Measurements from ENCODE around the gene BICC1.

Gene BICC1

GRCh38 chr10:58651040-58651439, 138.4 kb downstream of the BICC1 start:
- Histone ChIP-seq H3K4me3 (ENCODE audit: extremely low read depth, insufficient read depth, low read length, poor library complexity, severe bottlenecking) (no peak overlapping the region), H3K27ac (ENCODE audit: low read depth, low read length, severe bottlenecking) (no peak overlapping the region), H3K36me3 (ENCODE audit: control insufficient read depth, insufficient read depth, low read length) (no peaks in the 10 kb centered on the region), H3K4me1 (ENCODE audit: control insufficient read depth, insufficient read depth, low read length, poor library complexity, severe bottlenecking) (peaks cover 3% of the 10 kb centered on the region), H3K9me3 (ENCODE audit: control insufficient read depth, low read length) (no peaks in the 10 kb centered on the region)
- WGBS, 2 experiments (ENCODE audit: insufficient coverage in 2 of 2) = 67 to 70% methylated on average over 1 to 3 of the region's 5 CpGs

DNA sequence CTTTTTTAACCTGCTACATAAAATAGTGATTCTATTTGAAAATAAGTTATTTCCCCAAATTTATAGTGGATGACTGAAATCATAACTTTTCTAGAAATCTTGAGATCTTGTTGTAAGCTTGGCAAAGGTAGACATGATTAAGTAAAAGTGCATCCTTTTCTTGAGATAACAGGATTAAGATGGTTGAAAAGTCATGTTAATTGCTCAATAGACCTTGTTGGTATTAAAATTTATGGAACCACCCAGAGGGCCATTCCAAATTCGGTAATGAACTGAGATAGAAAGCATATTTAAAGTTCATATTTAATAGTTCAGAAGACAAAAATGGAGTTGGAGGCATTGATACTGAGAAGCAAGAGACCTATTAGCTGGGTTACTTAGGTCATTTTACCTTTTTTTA, 139.1 kb downstream of the BICC1 start:
- H3K4me1 ChIP-seq (ENCODE audit: control insufficient read depth, insufficient read depth, low read length, poor library complexity, severe bottlenecking) = peaks cover 3% of the 10 kb centered on the region
- no CpG with 5 or more reads among the region's 1 CpG for WGBS, 2 experiments (ENCODE audit: insufficient coverage in 2 of 2)
- no peaks in the 10 kb centered on the region for H3K36me3 ChIP-seq (ENCODE audit: control insufficient read depth, insufficient read depth, low read length)
- no peaks in the 10 kb centered on the region for H3K9me3 ChIP-seq (ENCODE audit: control insufficient read depth, low read length)
- no peak overlapping the region for H3K27ac ChIP-seq (ENCODE audit: low read depth, low read length, severe bottlenecking)
- H3K4me3 ChIP-seq (ENCODE audit: extremely low read depth, insufficient read depth, low read length, poor library complexity, severe bottlenecking) = no peak overlapping the region

DNA sequence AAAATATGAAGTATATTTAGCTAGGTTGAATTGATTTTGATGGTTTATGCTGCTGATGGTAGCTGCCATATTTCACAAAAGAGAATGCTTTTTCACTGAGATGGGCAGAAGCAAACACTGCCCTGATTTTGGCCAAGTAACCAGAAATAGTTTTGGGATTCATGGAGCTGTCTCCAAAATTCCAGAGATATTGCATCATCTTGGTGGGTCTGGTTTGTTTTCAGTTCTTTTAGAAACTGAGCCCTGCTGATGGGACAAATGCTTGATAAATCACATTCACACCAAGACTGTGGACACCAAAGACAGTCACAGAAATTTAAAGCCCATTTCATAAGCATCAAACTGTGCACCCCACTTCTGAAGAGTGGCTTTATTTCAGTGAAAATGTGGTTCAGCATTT, 140.5 kb downstream of the BICC1 start:
- H3K27ac ChIP-seq (ENCODE audit: low read depth, low read length, severe bottlenecking) = peak overlapping the region; percentile 59

DNA sequence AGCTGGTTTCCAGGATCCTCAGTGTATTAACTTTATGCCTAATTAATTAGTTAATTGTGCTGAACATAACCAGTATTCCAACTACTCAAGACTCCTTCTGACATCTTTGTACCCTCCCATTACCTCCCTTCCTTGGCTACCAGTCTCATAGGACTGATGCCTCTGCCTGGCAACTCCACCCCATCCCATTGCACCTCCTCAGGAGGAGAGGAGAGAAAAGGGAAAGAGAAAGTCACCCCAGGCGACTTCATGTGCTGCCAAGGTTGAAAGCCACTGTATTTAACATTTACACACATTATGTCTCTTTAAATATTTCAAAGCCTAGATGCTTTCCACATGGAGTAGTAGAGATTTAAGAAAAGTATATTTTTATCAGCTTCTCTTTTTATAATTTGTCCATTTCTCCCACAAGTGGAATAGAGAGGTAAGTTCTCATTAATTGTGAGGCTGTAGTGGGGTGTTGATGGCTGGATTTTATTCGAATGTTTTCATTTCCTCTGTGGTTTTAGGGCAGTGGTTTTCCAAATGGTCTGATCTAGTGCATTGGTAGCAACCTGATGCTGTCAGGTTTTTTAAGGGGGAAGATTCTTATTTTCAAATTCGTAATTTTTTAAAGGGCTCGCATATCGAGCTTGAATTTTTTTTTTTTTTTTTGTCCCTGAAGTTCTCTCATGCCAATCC, 148.0 kb downstream of the BICC1 start:
- peaks cover 5% of the 10 kb centered on the region for H3K9me3 ChIP-seq (ENCODE audit: control insufficient read depth, low read length)
- H3K4me1 ChIP-seq (ENCODE audit: control insufficient read depth, insufficient read depth, low read length, poor library complexity, severe bottlenecking) = no peaks in the 10 kb centered on the region
- 67 to 95% methylated on average over 1 to 4 of the region's 5 CpGs for WGBS, 2 experiments (ENCODE audit: insufficient coverage in 2 of 2)
- H3K4me3 ChIP-seq (ENCODE audit: extremely low read depth, insufficient read depth, low read length, poor library complexity, severe bottlenecking) = no peak overlapping the region
- H3K27ac ChIP-seq (ENCODE audit: low read depth, low read length, severe bottlenecking) = no peak overlapping the region
- H3K36me3 ChIP-seq (ENCODE audit: control insufficient read depth, insufficient read depth, low read length) = no peaks in the 10 kb centered on the region

More for the DNA sequence above, 140.5 kb downstream of the BICC1 start:
- Histone ChIP-seq H3K4me1 (ENCODE audit: control insufficient read depth, insufficient read depth, low read length, poor library complexity, severe bottlenecking) (peaks cover 3% of the 10 kb centered on the region), H3K4me3 (ENCODE audit: extremely low read depth, insufficient read depth, low read length, poor library complexity, severe bottlenecking) (no peak overlapping the region), H3K36me3 (ENCODE audit: control insufficient read depth, insufficient read depth, low read length) (no peaks in the 10 kb centered on the region), H3K9me3 (ENCODE audit: control insufficient read depth, low read length) (no peaks in the 10 kb centered on the region)

DNA sequence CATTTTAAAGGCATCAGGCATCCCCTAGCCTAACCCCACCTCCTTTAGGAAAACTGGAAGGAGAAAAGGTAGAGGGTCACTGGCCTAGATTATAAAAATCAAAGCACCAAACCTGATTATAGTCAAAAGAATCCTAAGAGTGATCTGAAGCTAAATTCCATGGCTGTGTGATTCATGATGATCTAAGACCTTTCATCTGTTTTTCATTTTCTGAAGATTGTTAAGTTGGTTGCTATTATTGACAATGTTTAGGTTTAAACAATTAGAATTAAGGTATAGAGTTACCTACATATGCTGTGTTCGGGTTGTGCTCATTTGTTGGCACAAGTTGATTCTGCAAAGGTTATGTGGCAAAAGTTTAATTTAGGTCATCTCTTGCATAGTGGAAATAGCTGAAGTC, 148.7 kb downstream of the BICC1 start:
- H3K4me3 ChIP-seq (ENCODE audit: extremely low read depth, insufficient read depth, low read length, poor library complexity, severe bottlenecking) = no peak overlapping the region
- no peak overlapping the region for H3K27ac ChIP-seq (ENCODE audit: low read depth, low read length, severe bottlenecking)
- H3K36me3 ChIP-seq (ENCODE audit: control insufficient read depth, insufficient read depth, low read length) = no peaks in the 10 kb centered on the region
- WGBS, 2 experiments (ENCODE audit: insufficient coverage in 2 of 2) = 80% methylated on average over 1 of the region's 1 CpG; no CpG with 5 or more reads in 1 of the 2 experiments
- H3K9me3 ChIP-seq (ENCODE audit: control insufficient read depth, low read length) = peaks cover 5% of the 10 kb centered on the region
- H3K4me1 ChIP-seq (ENCODE audit: control insufficient read depth, insufficient read depth, low read length, poor library complexity, severe bottlenecking) = no peaks in the 10 kb centered on the region

DNA sequence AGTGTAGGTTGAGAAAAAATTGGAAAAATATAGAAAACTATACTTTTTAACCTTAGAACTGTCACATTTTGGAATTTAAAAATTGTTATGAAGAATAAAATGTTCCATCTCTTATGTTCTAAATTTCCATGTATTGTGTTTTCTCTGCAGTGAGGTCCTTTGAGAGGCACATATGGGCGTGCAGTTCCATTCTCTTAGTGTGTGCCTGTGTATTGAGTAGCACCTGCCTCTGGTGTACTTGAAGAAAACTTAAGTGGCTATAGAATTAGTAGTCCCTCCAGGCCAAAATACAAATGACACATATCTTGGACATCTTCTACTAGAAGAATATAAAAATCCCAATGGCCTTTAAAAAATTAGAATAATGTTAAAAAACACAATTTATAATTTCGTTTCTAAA, 149.2 kb downstream of the BICC1 start:
- Histone ChIP-seq H3K9me3 (ENCODE audit: control insufficient read depth, low read length) (peaks cover 5% of the 10 kb centered on the region), H3K4me1 (ENCODE audit: control insufficient read depth, insufficient read depth, low read length, poor library complexity, severe bottlenecking) (no peaks in the 10 kb centered on the region), H3K4me3 (ENCODE audit: extremely low read depth, insufficient read depth, low read length, poor library complexity, severe bottlenecking) (no peak overlapping the region), H3K27ac (ENCODE audit: low read depth, low read length, severe bottlenecking) (no peak overlapping the region), H3K36me3 (ENCODE audit: control insufficient read depth, insufficient read depth, low read length) (no peaks in the 10 kb centered on the region)
- no CpG with 5 or more reads among the region's 2 CpGs for WGBS, 2 experiments (ENCODE audit: insufficient coverage in 2 of 2)

GRCh38 chr10:58662314-58662713, 149.6 kb downstream of the BICC1 start:
- no peaks in the 10 kb centered on the region for H3K4me1 ChIP-seq (ENCODE audit: control insufficient read depth, insufficient read depth, low read length, poor library complexity, severe bottlenecking)
- H3K9me3 ChIP-seq (ENCODE audit: control insufficient read depth, low read length) = peaks cover 5% of the 10 kb centered on the region
- H3K4me3 ChIP-seq (ENCODE audit: extremely low read depth, insufficient read depth, low read length, poor library complexity, severe bottlenecking) = no peak overlapping the region
- no peak overlapping the region for H3K27ac ChIP-seq (ENCODE audit: low read depth, low read length, severe bottlenecking)
- WGBS, 2 experiments (ENCODE audit: insufficient coverage in 2 of 2) = 94 to 95% methylated on average over 4 of the region's 4 CpGs
- no peaks in the 10 kb centered on the region for H3K36me3 ChIP-seq (ENCODE audit: control insufficient read depth, insufficient read depth, low read length)

GRCh38 chr10:58665361-58665760, 152.7 kb downstream of the BICC1 start:
- H3K4me3 ChIP-seq (ENCODE audit: extremely low read depth, insufficient read depth, low read length, poor library complexity, severe bottlenecking) = no peak overlapping the region

DNA sequence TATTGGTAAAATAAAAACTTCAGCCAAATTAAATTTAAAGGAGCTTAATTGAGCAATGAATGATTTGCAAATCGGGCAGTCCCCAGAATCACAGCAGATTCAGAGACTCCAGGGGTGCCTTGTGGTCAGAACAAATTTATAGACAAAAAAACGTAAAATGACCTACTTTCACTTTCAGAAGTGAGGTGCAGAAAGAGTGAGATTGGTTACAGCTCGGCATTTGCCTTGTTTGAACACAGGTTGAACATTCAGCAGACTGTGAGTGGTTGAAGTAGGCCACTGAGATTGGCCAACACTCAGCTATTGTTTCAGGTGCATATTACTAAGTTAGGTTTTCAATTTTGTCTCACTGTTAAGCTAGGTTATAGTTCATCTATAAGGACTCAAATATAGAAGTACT, 153.4 kb downstream of the BICC1 start:
- H3K27ac ChIP-seq (ENCODE audit: low read depth, low read length, severe bottlenecking) = no peak overlapping the region
- H3K9me3 ChIP-seq (ENCODE audit: control insufficient read depth, low read length) = peaks cover 5% of the 10 kb centered on the region
- no peak overlapping the region for H3K4me3 ChIP-seq (ENCODE audit: extremely low read depth, insufficient read depth, low read length, poor library complexity, severe bottlenecking)
- WGBS, 2 experiments (ENCODE audit: insufficient coverage in 2 of 2) = 90 to 94% methylated on average over 1 to 3 of the region's 3 CpGs
- H3K4me1 ChIP-seq (ENCODE audit: control insufficient read depth, insufficient read depth, low read length, poor library complexity, severe bottlenecking) = no peaks in the 10 kb centered on the region
- H3K36me3 ChIP-seq (ENCODE audit: control insufficient read depth, insufficient read depth, low read length) = no peaks in the 10 kb centered on the region

More at GRCh38 chr10:58665361-58665760, 152.7 kb downstream of the BICC1 start:
- WGBS, 2 experiments (ENCODE audit: insufficient coverage in 2 of 2) = no CpG with 5 or more reads among the region's 3 CpGs
- Histone ChIP-seq H3K36me3 (ENCODE audit: control insufficient read depth, insufficient read depth, low read length) (no peaks in the 10 kb centered on the region), H3K27ac (ENCODE audit: low read depth, low read length, severe bottlenecking) (no peak overlapping the region), H3K4me1 (ENCODE audit: control insufficient read depth, insufficient read depth, low read length, poor library complexity, severe bottlenecking) (no peaks in the 10 kb centered on the region), H3K9me3 (ENCODE audit: control insufficient read depth, low read length) (peaks cover 5% of the 10 kb centered on the region)

GRCh38 chr10:58667658-58668310, 155.1 kb downstream of the BICC1 start:
- WGBS, 2 experiments (ENCODE audit: insufficient coverage in 2 of 2) = 60 to 90% methylated on average over 2 of the region's 3 CpGs
- H3K27ac ChIP-seq (ENCODE audit: low read depth, low read length, severe bottlenecking) = no peak overlapping the region
- H3K9me3 ChIP-seq (ENCODE audit: control insufficient read depth, low read length) = peaks cover 5% of the 10 kb centered on the region

GRCh38 chr10:58672845-58673244, 160.2 kb downstream of the BICC1 start:
- Histone ChIP-seq H3K36me3 (ENCODE audit: control insufficient read depth, insufficient read depth, low read length) (no peaks in the 10 kb centered on the region), H3K9me3 (ENCODE audit: control insufficient read depth, low read length) (no peaks in the 10 kb centered on the region), H3K4me3 (ENCODE audit: extremely low read depth, insufficient read depth, low read length, poor library complexity, severe bottlenecking) (no peak overlapping the region), H3K4me1 (ENCODE audit: control insufficient read depth, insufficient read depth, low read length, poor library complexity, severe bottlenecking) (no peaks in the 10 kb centered on the region), H3K27ac (ENCODE audit: low read depth, low read length, severe bottlenecking) (no peak overlapping the region)

More at GRCh38 chr10:58667658-58668310, 155.1 kb downstream of the BICC1 start:
- Histone ChIP-seq H3K4me1 (ENCODE audit: control insufficient read depth, insufficient read depth, low read length, poor library complexity, severe bottlenecking) (no peaks in the 10 kb centered on the region), H3K4me3 (ENCODE audit: extremely low read depth, insufficient read depth, low read length, poor library complexity, severe bottlenecking) (no peak overlapping the region), H3K36me3 (ENCODE audit: control insufficient read depth, insufficient read depth, low read length) (no peaks in the 10 kb centered on the region)
